Effector memory CD4-positive, alpha-beta T cell (primary cell): ENCODE measurements around the gene ESYT3.
A peak's percentile ranks its signal among the peaks of the same experiment; 100 is the strongest.

Source experiments
- DNase-seq, 3 donors: peaks; one replicate each; pipeline ENCODE4 v3.0.0-alpha.2; 2020
- H3K27ac ChIP-seq: 2 replicates; pipeline ENCODE4 v1.7.0; 2013; ENCODE audit warnings: mild to moderate bottlenecking, low read length, moderate library complexity; ENCODE audit not compliant: insufficient read depth, poor library complexity, severe bottlenecking
- H3K27me3 ChIP-seq: replicated peaks from 2 replicates; pipeline ENCODE4 v1.7.0; 2013; ENCODE audit warnings: mild to moderate bottlenecking, low read length; ENCODE audit not compliant: insufficient read depth, control insufficient read depth, poor library complexity, severe bottlenecking
- H3K36me3 ChIP-seq: 2 replicates; pipeline ENCODE4 v1.7.0; 2013; ENCODE audit warnings: mild to moderate bottlenecking, low read length, moderate library complexity; ENCODE audit not compliant: control insufficient read depth, insufficient read depth
- H3K4me1 ChIP-seq: 2 replicates; pipeline ENCODE4 v1.7.0; 2013; ENCODE audit warnings: low read length, mild to moderate bottlenecking; ENCODE audit not compliant: control insufficient read depth, insufficient read depth, poor library complexity, severe bottlenecking
- H3K4me3 ChIP-seq: 2 replicates; pipeline ENCODE4 v1.7.0; 2013; ENCODE audit warnings: low read length, low read depth, mild to moderate bottlenecking; ENCODE audit not compliant: insufficient read depth, poor library complexity, severe bottlenecking
- H3K9me3 ChIP-seq: 2 replicates; pipeline ENCODE4 v1.7.0; 2013; ENCODE audit warnings: mild to moderate bottlenecking, low read length, moderate library complexity; ENCODE audit not compliant: control insufficient read depth

The ESYT3 gene

DNA sequence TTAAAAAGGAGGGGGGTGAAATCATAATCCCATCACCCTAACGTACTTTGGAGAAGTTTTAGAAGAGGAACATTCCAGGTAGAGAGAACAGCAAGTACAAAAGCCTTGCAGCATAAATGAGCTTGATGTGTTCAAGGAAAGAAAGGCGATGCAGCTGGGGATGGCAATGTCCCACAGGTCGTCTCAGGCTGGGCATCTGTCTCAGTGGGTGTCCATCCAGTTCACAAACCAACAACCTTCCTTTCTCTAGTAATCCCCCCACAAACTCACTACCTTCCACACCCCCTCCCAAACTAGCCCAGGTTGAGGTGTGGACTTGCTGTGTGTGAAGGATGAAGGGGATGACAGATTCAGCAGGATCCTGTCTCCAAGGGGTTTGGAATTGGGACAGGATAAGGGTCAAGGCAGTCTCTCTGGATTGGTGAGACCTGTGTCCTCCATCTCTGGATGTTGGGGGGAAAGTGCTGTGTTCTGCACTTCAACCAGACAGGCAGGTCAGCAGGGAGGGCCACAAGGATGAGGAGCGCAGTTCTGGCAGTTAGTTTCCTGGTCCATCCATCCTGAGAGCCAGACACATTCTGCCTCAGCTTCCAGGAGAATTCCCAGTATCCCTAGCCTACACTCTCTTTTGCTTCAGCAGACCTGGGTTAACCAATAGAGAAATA is 1.7 kb upstream of the ESYT3 start:
- Histone ChIP-seq H3K4me3 (no peak overlapping the region), H3K36me3 (no peaks in the 10 kb centered on the region), H3K9me3 (no peaks in the 10 kb centered on the region), H3K4me1 (peaks cover 13% of the 10 kb centered on the region), H3K27ac (no peak overlapping the region), H3K27me3 (peaks cover 12% of the 10 kb centered on the region)
- no peak for DNase-seq

DNA sequence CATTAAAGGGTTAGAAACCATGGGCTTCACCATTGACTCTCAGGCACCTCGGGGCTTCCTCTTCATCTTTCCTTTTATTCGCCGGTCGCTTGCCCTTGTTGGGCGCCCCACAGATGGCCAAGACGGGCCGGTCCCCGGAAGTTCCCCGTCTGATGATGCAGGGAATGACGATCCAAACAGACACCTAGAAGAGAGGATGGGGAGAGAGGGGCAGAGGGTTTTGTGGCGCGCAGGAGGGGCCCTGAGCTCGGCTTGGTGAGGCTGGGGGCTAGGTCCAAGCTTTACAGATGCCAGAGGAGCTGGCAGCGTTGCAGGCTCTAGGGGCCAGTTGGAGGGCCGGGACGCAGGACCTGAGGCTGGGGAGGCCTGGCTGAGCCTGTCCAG is 532 bp upstream of the ESYT3 start:
- no peak overlapping the region for H3K27ac ChIP-seq
- peak overlapping the region; percentile 50 for H3K4me3 ChIP-seq
- no peaks in the 10 kb centered on the region for H3K9me3 ChIP-seq
- no peaks in the 10 kb centered on the region for H3K36me3 ChIP-seq
- H3K27me3 ChIP-seq, result peaks cover 12% of the 10 kb centered on the region
- peaks cover 13% of the 10 kb centered on the region for H3K4me1 ChIP-seq
- DNase-seq, result no peak

DNA sequence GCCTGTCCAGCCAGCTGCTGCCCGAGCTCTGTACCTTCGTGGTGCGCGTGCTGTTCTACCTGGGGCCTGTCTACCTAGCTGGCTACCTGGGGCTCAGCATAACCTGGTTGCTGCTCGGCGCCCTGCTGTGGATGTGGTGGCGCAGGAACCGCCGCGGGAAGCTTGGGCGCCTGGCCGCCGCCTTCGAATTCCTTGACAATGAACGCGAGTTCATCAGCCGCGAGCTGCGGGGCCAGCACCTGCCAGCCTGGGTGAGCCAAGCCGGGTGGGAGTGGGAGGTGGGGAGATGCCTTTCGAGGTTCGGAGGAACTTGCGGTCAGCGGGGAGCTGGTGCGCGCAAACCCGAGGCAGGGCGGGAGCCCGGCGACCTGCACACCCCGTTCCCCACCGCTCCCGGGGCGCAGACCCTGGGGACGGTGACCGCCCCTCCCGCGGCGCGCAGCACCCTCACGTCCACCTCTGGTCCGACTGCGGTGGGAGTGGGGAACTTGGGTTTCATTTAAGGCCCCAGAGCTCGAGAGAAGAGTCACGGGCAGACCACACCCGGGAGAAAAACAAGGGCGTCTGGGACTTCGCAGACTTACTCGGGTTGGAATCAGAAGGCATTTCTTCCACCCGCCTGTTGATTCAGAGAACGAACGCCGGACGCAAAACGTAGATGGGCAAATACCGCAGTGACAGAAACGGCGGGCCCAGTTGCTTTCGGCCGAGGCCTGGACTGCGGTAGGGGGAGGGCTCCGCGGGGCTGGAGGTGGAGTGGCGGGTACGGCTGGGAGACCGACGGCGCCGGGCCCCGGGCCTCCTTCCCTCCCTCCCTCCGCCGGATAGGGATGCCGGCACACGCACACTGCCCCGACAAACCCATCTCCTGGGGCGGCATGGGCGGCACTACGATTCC is 708 bp downstream of the ESYT3 start:
- no peak overlapping the region for H3K27ac ChIP-seq
- no peak for DNase-seq
- peak overlapping the region; percentile 50 for H3K4me3 ChIP-seq
- H3K4me1 ChIP-seq, result peaks cover 13% of the 10 kb centered on the region
- H3K9me3 ChIP-seq, result no peaks in the 10 kb centered on the region
- H3K36me3 ChIP-seq, result no peaks in the 10 kb centered on the region
- H3K27me3 ChIP-seq, result peaks cover 12% of the 10 kb centered on the region

DNA sequence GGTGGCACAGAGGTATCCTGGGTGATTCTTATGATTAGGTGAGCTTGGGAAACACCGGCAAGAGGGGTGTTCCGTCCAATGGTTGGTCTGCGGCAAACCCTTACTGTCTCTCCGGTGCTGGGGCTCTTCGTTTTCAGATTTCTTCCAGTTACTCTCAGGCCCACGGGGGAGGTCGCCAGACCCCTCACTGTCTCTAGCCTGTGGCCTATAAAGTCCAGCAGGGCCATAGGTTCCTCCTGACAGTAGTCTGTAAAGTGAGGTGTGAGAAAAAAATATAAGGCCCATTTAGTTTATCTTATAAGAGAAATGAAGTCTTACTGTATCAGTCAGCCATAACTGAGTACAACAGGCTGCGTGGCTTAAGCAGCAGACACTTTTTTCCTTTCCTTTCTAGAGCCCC is 1.4 kb downstream of the ESYT3 start:
- no peak for DNase-seq
- no peak overlapping the region for H3K4me3 ChIP-seq
- H3K36me3 ChIP-seq, result no peaks in the 10 kb centered on the region
- no peaks in the 10 kb centered on the region for H3K9me3 ChIP-seq
- peaks cover 13% of the 10 kb centered on the region for H3K4me1 ChIP-seq
- peaks cover 12% of the 10 kb centered on the region for H3K27me3 ChIP-seq
- no peak overlapping the region for H3K27ac ChIP-seq

DNA sequence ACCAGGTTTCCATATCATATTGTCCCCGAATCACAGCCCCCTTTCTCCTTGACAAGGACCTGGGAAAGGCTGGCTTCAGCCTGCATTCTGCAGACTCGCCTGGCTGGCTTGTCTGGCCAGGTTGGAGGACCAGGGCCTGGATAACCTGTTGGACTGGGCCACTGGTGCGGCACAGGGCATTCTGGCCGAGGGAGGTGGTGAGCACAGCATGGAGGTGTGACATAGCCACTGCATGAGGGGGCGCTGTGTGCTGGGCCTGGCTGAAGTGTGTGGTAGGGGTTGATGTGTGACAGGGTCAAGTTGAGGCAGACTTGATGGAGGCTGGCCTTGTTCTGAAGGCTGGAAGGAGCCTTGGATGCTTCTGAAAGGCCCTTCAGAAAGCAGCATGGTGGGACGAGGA is 2.9 kb downstream of the ESYT3 start:
- peaks cover 12% of the 10 kb centered on the region for H3K27me3 ChIP-seq
- H3K9me3 ChIP-seq, result no peaks in the 10 kb centered on the region

DNA sequence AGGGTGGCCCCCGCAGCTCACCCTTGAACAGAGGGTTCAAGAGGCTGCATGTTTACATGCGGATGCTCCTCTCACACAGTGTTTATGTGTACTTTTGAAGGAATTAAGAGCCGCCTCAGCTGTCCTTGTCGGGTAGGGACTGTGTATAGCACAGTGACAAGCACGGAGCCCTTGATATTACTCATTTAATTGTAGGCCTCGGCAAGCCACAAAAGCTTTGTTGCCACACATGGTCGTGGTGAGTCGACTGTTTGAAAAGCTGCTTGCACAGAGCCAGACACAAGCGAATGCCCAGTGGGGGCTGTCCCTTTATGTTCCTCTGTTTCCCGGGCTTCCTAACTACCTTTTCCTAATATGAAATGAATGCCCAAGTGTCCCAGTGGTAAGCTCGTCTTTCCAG is 4.5 kb downstream of the ESYT3 start:
- H3K4me3 ChIP-seq, result no peak overlapping the region
- H3K36me3 ChIP-seq, result no peaks in the 10 kb centered on the region
- H3K4me1 ChIP-seq, result peaks cover 13% of the 10 kb centered on the region
- DNase-seq, result no peak
- H3K9me3 ChIP-seq, result no peaks in the 10 kb centered on the region
- no peak overlapping the region for H3K27ac ChIP-seq
- H3K27me3 ChIP-seq, result peaks cover 5% of the 10 kb centered on the region

More for the DNA sequence above, 2.9 kb downstream of the ESYT3 start:
- Histone ChIP-seq H3K4me1 (peaks cover 13% of the 10 kb centered on the region), H3K4me3 (no peak overlapping the region), H3K36me3 (no peaks in the 10 kb centered on the region), H3K27ac (no peak overlapping the region)
- DNase-seq, result no peak

DNA sequence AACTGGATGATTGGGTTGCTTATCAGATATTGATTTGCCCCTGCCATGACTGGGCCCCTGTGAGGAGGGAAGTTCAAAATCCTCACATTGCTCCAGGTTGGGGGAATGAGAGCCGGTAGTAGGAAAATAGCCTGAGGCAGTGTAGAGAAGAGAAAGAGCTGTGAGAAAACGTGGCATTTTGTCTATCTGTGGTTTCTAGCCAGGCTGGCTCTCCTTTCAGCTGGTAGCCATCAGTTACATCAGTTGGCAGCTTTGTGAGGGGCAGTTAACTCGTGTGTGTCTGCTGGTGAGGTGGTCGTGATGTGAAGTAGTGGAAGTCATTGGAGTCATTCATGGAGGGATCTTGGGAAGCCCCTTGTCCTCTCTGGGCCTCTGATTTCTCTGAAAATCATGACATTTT is 5.2 kb downstream of the ESYT3 start:
- Histone ChIP-seq H3K4me3 (no peak overlapping the region), H3K9me3 (no peaks in the 10 kb centered on the region), H3K4me1 (peaks cover 8% of the 10 kb centered on the region), H3K27me3 (peaks cover 5% of the 10 kb centered on the region), H3K36me3 (no peaks in the 10 kb centered on the region), H3K27ac (no peak overlapping the region)
- no peak for DNase-seq

DNA sequence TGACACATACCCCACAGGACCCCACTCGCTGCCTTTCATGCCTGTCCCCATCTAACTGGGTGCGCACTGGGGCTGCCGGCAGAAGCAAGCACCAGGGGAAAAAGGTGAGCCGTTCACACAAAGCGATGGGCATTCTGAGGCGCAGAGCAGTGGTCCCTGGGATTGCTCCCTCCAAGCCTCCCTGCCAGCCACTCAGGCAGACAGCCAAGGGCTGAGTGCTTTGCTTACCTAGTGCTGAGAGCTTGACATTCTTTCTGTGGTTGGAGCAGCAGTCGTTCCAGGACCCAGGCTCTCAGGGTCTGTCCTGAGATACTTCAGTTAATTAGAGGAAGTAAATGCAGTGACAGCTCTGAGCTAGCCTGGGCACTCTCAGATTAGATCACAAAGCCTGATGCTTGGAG is 5.7 kb downstream of the ESYT3 start:
- DNase-seq, result no peak
- H3K4me1 ChIP-seq, result peaks cover 4% of the 10 kb centered on the region
- H3K27ac ChIP-seq, result no peak overlapping the region
- no peaks in the 10 kb centered on the region for H3K9me3 ChIP-seq
- H3K27me3 ChIP-seq, result peaks cover under 1% of the 10 kb centered on the region
- no peak overlapping the region for H3K4me3 ChIP-seq
- no peaks in the 10 kb centered on the region for H3K36me3 ChIP-seq

DNA sequence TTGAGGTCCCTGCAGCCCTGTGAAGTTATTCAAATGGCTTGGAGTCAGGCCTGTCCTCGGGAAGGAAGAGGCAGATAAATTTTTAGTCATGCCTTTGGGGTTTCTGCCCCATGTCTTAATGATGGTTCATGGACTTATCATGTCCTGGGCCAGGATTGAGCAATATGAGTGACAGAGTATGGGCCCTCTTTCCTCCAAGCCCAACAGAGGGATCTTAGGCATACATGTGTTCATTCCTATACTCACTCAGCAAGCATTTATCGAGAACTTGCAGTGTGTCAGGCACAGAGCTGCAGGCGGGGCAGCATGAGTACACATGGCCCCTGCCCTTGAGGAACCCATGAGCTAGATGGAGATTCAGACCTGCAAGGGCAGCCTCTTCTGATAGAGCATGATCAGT is 6.2 kb downstream of the ESYT3 start:
- H3K9me3 ChIP-seq, result no peaks in the 10 kb centered on the region
- H3K27me3 ChIP-seq, result no peaks in the 10 kb centered on the region
- no peak overlapping the region for H3K4me3 ChIP-seq
- H3K27ac ChIP-seq, result no peak overlapping the region
- DNase-seq, result no peak
- H3K4me1 ChIP-seq, result no peaks in the 10 kb centered on the region
- H3K36me3 ChIP-seq, result no peaks in the 10 kb centered on the region

DNA sequence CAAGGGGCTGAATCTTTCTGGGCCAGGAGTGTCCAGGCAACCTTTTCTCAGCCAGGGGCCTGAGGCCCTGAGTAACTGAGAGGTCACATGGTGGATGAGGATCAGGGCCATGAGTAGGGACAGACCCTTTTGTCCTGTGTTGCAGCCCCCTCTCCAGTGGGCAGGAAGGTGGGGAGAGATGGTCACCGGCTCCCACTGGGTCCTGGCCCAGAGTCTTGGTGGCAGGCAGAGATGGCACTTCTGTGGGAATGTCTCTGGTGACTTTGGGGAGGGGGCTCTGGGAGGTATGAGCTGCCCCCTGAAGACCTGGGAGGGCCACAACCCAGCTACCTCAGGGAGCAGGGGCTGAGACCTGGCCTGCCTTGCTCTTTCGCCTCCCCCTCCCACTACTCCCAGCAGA is 6.8 kb downstream of the ESYT3 start:
- Histone ChIP-seq H3K27ac (no peak overlapping the region), H3K36me3 (no peaks in the 10 kb centered on the region), H3K4me3 (no peak overlapping the region), H3K4me1 (no peaks in the 10 kb centered on the region), H3K27me3 (no peaks in the 10 kb centered on the region), H3K9me3 (no peaks in the 10 kb centered on the region)
- no peak for DNase-seq
